Right lobe of liver (tissue), 4 donors: ENCODE data around the gene LMBR1.

Experiments used
- POLR2A ChIP-seq: fragments of 450-650 bp; IDR thresholded peaks from one replicate; pipeline ENCODE4 v1.6.1; 2017; ENCODE audit warnings: antibody characterized with exemption, mild to moderate bottlenecking
- TF ChIP-seq, protein P1 (sequence below), 4 donors: fragments of 200-600 bp in 3 of 4; fragments of 450-650 bp in 1 of 4; IDR thresholded peaks; one replicate each; pipeline versions ENCODE4 v1.5.1 to v1.8.0; 2016 to 2022; ENCODE audit warnings: antibody characterized with exemption in 4 of 4, mild to moderate bottlenecking in 2 of 4
- donor health status: DM: no; HTN: no; CAD: no.
- donor health status: DM: no; HTN: no; CAD: no.
- donor health status: DM: no; HTN: yes; CAD: no.

GRCh38 chr7:156752367-156753228 lies 140.4 kb downstream of the LMBR1 start:
- TF ChIP-seq, protein P1, sequence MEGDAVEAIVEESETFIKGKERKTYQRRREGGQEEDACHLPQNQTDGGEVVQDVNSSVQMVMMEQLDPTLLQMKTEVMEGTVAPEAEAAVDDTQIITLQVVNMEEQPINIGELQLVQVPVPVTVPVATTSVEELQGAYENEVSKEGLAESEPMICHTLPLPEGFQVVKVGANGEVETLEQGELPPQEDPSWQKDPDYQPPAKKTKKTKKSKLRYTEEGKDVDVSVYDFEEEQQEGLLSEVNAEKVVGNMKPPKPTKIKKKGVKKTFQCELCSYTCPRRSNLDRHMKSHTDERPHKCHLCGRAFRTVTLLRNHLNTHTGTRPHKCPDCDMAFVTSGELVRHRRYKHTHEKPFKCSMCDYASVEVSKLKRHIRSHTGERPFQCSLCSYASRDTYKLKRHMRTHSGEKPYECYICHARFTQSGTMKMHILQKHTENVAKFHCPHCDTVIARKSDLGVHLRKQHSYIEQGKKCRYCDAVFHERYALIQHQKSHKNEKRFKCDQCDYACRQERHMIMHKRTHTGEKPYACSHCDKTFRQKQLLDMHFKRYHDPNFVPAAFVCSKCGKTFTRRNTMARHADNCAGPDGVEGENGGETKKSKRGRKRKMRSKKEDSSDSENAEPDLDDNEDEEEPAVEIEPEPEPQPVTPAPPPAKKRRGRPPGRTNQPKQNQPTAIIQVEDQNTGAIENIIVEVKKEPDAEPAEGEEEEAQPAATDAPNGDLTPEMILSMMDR (IDR thresholded peaks at IDR 0.05), result no peak
- TF ChIP-seq POLR2A, result no peak
